ENCODE measurements around the gene RBM45. TPM values are rescaled to one million over a fixed set of nuclear protein-coding genes. Genes with fewer than 3 reads are reported as not detected.

The RBM45 gene
- total and polyA plus RNA-seq, 4 donors, result 8.8 to 19.6 (median 13.0) TPM

Small RNAs within 50 kb of the gene (small RNA-seq; reads per million reads assigned to genes)
- gene AC011998.1 (ENCODE audit: low replicate concordance), result not detected
- gene RNU5E-9P (ENCODE audit: low replicate concordance), result 0.39 reads per million, percentile 48 among the genes with 10 or more reads in this experiment

Other genes starting within 250 kb of the RBM45 start
- gene PDE11A, start 39.7 kb upstream of the RBM45 start, total RNA-seq, result 1 to 10 TPM in 1 of 2 donors, under 1 TPM in 1; 0.25 to 1.3 TPM
- under 1 TPM in 1 of 2 donors, not detected in 1; 0.11 TPM for gene PDE11A, start 39.7 kb upstream of the RBM45 start, polyA plus RNA-seq
- gene OSBPL6, start 82.1 kb downstream of the RBM45 start, total RNA-seq, result 10 to 100 TPM; 12.2 to 23.5 TPM
- gene OSBPL6, start 82.1 kb downstream of the RBM45 start, polyA plus RNA-seq, result 1 to 10 TPM; 1.9 to 3.3 TPM

All from lung (tissue), 5 donors.